ENCODE measurements around the gene TBC1D22A.

GRCh38 chr22:46936378-46936903 is 174.0 kb downstream of the TBC1D22A start:
- TF ChIP-seq CTCF (IDR thresholded peaks at IDR 0.05) (no peak), POLR2AphosphoS5 (IDR thresholded peaks at IDR 0.05; ENCODE audit: low read depth, low read length) (no peak), YY1 (IDR thresholded peaks at IDR 0.05; ENCODE audit: low read depth) (no peak), EP300 (IDR thresholded peaks at IDR 0.05; ENCODE audit: borderline replicate concordance in 1 of 2, low read depth in 1 of 2, low read length in 1 of 2) (no peak), GABPA (IDR thresholded peaks at IDR 0.05; ENCODE audit: low read depth) (no peak), JUND (IDR thresholded peaks at IDR 0.05) (no peak)
- TF ChIP-seq, protein P1, sequence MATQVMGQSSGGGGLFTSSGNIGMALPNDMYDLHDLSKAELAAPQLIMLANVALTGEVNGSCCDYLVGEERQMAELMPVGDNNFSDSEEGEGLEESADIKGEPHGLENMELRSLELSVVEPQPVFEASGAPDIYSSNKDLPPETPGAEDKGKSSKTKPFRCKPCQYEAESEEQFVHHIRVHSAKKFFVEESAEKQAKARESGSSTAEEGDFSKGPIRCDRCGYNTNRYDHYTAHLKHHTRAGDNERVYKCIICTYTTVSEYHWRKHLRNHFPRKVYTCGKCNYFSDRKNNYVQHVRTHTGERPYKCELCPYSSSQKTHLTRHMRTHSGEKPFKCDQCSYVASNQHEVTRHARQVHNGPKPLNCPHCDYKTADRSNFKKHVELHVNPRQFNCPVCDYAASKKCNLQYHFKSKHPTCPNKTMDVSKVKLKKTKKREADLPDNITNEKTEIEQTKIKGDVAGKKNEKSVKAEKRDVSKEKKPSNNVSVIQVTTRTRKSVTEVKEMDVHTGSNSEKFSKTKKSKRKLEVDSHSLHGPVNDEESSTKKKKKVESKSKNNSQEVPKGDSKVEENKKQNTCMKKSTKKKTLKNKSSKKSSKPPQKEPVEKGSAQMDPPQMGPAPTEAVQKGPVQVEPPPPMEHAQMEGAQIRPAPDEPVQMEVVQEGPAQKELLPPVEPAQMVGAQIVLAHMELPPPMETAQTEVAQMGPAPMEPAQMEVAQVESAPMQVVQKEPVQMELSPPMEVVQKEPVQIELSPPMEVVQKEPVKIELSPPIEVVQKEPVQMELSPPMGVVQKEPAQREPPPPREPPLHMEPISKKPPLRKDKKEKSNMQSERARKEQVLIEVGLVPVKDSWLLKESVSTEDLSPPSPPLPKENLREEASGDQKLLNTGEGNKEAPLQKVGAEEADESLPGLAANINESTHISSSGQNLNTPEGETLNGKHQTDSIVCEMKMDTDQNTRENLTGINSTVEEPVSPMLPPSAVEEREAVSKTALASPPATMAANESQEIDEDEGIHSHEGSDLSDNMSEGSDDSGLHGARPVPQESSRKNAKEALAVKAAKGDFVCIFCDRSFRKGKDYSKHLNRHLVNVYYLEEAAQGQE (IDR thresholded peaks at IDR 0.05; ENCODE audit: low read depth, low read length) = no peak
- TF ChIP-seq, protein P2, sequence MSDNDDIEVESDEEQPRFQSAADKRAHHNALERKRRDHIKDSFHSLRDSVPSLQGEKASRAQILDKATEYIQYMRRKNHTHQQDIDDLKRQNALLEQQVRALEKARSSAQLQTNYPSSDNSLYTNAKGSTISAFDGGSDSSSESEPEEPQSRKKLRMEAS (IDR thresholded peaks at IDR 0.05; ENCODE audit: low read depth) = no peak
- TF ChIP-seq, protein P3, sequence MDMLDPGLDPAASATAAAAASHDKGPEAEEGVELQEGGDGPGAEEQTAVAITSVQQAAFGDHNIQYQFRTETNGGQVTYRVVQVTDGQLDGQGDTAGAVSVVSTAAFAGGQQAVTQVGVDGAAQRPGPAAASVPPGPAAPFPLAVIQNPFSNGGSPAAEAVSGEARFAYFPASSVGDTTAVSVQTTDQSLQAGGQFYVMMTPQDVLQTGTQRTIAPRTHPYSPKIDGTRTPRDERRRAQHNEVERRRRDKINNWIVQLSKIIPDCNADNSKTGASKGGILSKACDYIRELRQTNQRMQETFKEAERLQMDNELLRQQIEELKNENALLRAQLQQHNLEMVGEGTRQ (IDR thresholded peaks at IDR 0.05; ENCODE audit: borderline replicate concordance, low read depth, low read length) = no peak
